RWPE2 (cell line): ENCODE results near the gene SEPTIN2.

Source experiments
- ATAC-seq: fragments of 200-7000 bp; cut with Tn5 transposase; 3 replicates; pipeline ENCODE4 v1.9.1; 2021; ENCODE audit warnings: low read depth
- DNase-seq: peaks from one replicate; pipeline ENCODE4 v3.0.0-alpha.2; 2020; ENCODE audit warnings: low spot score
- H3K27ac ChIP-seq: fragments of 450-650 bp; 2 replicates; pipeline ENCODE4 v1.5.1; 2017; ENCODE audit warnings: mild to moderate bottlenecking; ENCODE audit not compliant: poor library complexity, severe bottlenecking
- H3K27me3 ChIP-seq: fragments of 250-450 bp; sonication (Bioruptor Pico); 2 replicates; pipeline ENCODE4 v1.5.1; 2021; ENCODE audit warnings: mild to moderate bottlenecking, moderate library complexity; ENCODE audit not compliant: insufficient read depth, poor library complexity, severe bottlenecking
- H3K36me3 ChIP-seq: fragments of 250-450 bp; sonication (Bioruptor Pico); 2 replicates; pipeline ENCODE4 v1.5.1; 2020; ENCODE audit warnings: low read depth, mild to moderate bottlenecking, moderate library complexity
- H3K4me1 ChIP-seq: fragments of 250-450 bp; sonication (Bioruptor Pico); 2 replicates; pipeline ENCODE4 v1.5.1; 2021; ENCODE audit warnings: mild to moderate bottlenecking, moderate library complexity; ENCODE audit not compliant: insufficient read depth, poor library complexity, severe bottlenecking
- H3K4me3 ChIP-seq: fragments of 250-450 bp; sonication (Bioruptor Pico); 2 replicates; pipeline ENCODE4 v1.5.1; 2021; ENCODE audit warnings: mild to moderate bottlenecking, moderate library complexity; ENCODE audit not compliant: severe bottlenecking
- H3K9me3 ChIP-seq: fragments of 250-450 bp; sonication (Bioruptor Pico); 2 replicates; pipeline ENCODE4 v1.5.1; 2021; ENCODE audit warnings: mild to moderate bottlenecking, moderate library complexity; ENCODE audit not compliant: severe bottlenecking
- TF ChIP-seq, protein P1 (sequence below): fragments of 450-650 bp; IDR thresholded peaks from one replicate; pipeline ENCODE4 v1.5.1; 2017; ENCODE audit warnings: mild to moderate bottlenecking, moderate library complexity; ENCODE audit not compliant: poor library complexity, severe bottlenecking

SEPTIN2 gene

DNA sequence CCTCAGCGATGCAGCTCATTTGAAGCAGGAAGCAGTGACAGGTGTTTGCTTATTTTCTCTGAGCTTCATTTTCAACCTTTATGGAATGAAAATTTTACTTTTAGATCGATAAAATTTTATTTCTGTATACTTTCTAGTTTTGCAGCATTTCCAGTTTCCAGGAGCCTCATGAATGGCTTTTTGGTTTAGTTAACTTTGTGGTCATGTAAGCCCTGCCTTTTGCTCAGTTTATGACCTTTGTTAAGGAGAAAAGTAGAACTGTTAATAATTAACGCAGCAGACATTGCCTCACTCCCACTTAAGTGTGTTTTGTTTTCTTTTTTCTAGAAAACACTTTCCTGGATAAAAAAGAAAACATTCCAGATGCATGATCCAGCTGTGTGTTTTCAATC, 35.9 kb downstream of the SEPTIN2 start:
- TF ChIP-seq, protein P1, sequence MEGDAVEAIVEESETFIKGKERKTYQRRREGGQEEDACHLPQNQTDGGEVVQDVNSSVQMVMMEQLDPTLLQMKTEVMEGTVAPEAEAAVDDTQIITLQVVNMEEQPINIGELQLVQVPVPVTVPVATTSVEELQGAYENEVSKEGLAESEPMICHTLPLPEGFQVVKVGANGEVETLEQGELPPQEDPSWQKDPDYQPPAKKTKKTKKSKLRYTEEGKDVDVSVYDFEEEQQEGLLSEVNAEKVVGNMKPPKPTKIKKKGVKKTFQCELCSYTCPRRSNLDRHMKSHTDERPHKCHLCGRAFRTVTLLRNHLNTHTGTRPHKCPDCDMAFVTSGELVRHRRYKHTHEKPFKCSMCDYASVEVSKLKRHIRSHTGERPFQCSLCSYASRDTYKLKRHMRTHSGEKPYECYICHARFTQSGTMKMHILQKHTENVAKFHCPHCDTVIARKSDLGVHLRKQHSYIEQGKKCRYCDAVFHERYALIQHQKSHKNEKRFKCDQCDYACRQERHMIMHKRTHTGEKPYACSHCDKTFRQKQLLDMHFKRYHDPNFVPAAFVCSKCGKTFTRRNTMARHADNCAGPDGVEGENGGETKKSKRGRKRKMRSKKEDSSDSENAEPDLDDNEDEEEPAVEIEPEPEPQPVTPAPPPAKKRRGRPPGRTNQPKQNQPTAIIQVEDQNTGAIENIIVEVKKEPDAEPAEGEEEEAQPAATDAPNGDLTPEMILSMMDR: no peak
- DNase-seq: no peak
- H3K27me3 ChIP-seq: no peaks in the 10 kb centered on the region
- ATAC-seq: no peak
- peaks cover 80% of the 10 kb centered on the region for H3K36me3 ChIP-seq
- H3K27ac ChIP-seq: no peak overlapping the region
- H3K4me3 ChIP-seq: no peak overlapping the region
- no peaks in the 10 kb centered on the region for H3K9me3 ChIP-seq
- peaks cover 6% of the 10 kb centered on the region for H3K4me1 ChIP-seq

DNA sequence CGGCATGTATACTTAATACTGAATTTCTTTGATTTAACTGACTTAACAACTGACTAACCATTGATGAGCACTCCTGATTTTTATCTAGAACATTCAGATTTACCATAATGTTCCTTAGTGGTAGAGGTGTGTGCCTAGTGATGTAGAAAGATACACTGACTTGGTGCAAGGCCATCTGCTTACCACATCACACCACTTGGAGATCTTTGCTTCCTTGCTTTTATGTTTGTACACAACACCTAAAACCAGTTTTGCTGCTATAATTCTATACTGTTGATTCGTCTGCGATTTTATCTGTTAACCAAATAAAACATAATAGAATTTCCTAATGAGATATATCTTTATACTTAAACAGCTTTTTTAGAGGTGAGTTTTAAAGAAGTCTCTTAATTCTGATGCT, 36.5 kb downstream of the SEPTIN2 start:
- Histone ChIP-seq H3K4me3 (no peak overlapping the region), H3K27ac (no peak overlapping the region), H3K9me3 (no peaks in the 10 kb centered on the region), H3K36me3 (peaks cover 74% of the 10 kb centered on the region), H3K27me3 (no peaks in the 10 kb centered on the region), H3K4me1 (peaks cover 7% of the 10 kb centered on the region)
- TF ChIP-seq, protein P1: no peak
- ATAC-seq (no peak), DNase-seq (no peak)

DNA sequence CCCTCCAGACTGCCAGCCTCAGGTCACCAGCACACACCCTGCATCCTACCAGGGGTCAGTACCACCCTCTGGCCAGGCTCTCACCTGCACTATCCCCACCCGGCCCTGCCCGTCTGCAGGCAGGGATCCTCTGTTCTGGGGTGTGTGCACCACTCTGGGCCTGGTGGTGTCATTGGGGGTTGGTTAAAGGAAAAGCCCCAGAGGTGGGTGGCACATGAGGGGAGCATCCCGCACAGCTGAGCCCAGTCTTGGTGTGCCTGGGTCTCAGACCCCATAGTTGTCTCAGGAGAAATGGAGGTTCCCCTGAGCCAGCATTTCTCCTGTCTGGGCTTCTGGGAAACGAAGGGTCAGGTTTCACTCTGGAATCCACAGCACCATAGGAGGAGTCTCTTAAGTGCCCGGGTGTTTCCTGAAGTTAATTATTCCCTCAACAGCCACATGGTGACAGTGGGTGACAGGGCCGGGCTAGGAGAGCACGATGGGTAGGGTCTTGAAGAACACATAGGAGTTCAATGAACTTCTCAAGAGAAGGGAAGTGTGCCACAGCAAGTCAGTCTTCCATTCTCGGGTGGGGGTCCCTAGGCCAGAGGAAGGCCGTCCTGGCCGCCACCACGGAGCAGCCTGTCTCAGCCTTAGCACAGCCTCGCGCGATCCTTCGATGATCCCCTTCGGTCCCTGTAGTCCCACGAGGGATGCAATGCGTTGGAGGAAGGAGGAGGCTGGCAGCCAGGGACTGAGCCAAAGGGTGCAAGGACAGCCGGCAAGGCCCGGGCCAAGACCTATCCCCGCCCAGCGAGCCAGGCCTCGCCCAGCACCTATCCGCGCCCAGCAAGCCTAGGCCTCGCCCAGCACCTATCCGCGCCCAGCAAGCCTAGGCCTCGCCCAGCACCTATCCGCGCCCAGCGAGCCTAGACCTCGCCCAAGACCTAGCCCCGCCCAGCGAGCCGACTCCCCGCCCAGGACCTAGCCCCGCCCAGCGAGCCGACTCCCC, 39.2 kb downstream of the SEPTIN2 start:
- peak overlapping the region; percentile 9 for H3K27ac ChIP-seq
- no peaks in the 10 kb centered on the region for H3K9me3 ChIP-seq
- TF ChIP-seq, protein P1: no peak
- DNase-seq: peak; percentile 90
- no peak overlapping the region for H3K4me3 ChIP-seq
- peak; percentile 79 for ATAC-seq
- H3K4me1 ChIP-seq: peaks cover 11% of the 10 kb centered on the region
- H3K36me3 ChIP-seq: peaks cover 47% of the 10 kb centered on the region
- no peaks in the 10 kb centered on the region for H3K27me3 ChIP-seq

DNA sequence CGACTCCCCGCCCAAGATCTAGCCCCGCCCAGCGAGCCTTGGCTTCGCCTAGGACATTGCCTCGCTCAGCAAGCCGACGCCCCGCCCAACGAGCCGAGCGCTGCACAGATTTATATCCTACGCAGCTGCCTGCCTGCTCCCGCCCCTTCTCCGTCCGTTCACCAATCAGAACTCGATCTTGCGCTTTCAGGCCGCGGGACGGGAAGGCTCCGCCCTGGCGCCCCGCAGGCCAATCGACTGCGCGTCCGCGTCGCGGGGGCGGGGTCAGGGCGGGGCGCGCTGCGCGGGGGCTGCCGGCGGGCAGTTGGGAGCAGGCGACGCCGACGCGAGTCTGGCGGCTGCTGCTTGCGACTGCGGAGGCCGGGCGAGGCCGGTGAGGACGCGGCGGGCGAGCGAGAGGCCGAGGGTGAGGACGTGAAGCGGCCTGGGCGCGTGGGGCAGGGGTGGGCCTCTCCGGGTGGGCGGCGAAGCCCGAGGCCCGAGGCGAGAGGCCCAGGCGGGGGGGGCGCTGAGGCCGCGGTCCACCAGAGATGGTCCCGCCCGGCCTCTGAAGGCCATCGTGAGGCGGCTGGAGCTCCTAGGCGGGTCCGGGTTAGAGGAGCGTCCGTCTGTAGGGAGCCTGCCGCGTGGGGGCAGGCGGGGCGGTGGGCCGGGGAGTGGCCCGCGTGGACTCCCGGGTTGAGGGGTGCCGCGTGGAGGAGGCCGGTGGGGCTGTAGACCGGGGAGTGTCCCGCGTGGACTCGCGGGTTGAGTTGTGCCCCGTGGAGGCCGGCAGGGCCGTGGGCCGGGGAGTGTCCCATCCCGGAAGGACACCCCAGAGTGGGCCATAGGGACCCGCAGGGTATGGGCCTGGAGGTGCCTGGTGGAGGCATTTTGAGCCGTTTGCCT, 40.5 kb downstream of the SEPTIN2 start, which contains the start of gene FARP2:
Gene FARP2, plus strand, starts transcription at position 303 of the 888 bp plus-strand sequence. CDS start 16,823 bp downstream, outside the sequence.
- Histone ChIP-seq H3K4me3 (peak within 1 kb of the TSS; percentile 78), H3K9me3 (no peaks in the 10 kb centered on the region), H3K4me1 (peaks cover 11% of the 10 kb centered on the region), H3K27ac (peak within 1 kb of the TSS; percentile 56), H3K27me3 (no peaks in the 10 kb centered on the region), H3K36me3 (peaks cover 34% of the 10 kb centered on the region)
- TF ChIP-seq, protein P1: no peak
- ATAC-seq (peak; percentile 86), DNase-seq (peak; percentile 99)
